Right atrium auricular region (tissue), 2 donors: ENCODE results near the gene SYNPO. TPM values are rescaled to one million over a fixed set of nuclear protein-coding genes. Genes with fewer than 3 reads are reported as not detected.
A peak's percentile ranks its signal among the peaks of the same experiment; 100 is the strongest.

Source experiments
- DNase-seq: peaks from one replicate; pipeline ENCODE4 v3.0.0-alpha.2; 2019; ENCODE audit warnings: low spot score
- H3K27ac ChIP-seq, 2 donors: fragments of 200-600 bp; sonication (generic); 1 replicate in 1 of 2; 2 replicates in 1 of 2; pipeline ENCODE4 v1.5.1; 2016 to 2019
- H3K27me3 ChIP-seq, 2 donors: fragments of 200-600 bp; sonication (generic); one replicate each; pipeline versions ENCODE4 v1.5.1 to v1.6.0; 2017 to 2019
- H3K36me3 ChIP-seq: fragments of 200-600 bp; sonication (generic); one replicate; pipeline ENCODE4 v1.5.1; 2016
- H3K4me1 ChIP-seq, 2 donors: fragments of 200-600 bp; sonication (generic); one replicate each; pipeline versions ENCODE4 v1.5.1 to v1.6.0; 2017 to 2019
- H3K4me3 ChIP-seq, 2 donors: fragments of 200-600 bp; sonication (generic); 1 replicate in 1 of 2; 2 replicates in 1 of 2; pipeline ENCODE4 v1.5.1; 2017 to 2019; ENCODE audit warnings: mild to moderate bottlenecking in 1 of 2, moderate library complexity in 1 of 2
- H3K9me3 ChIP-seq, 2 donors: fragments of 200-600 bp; sonication (generic); one replicate each; pipeline ENCODE4 v1.5.1; 2019
- CTCF ChIP-seq, 2 donors: fragments of 200-600 bp; sonication (generic); IDR thresholded peaks; one replicate each; pipeline ENCODE4 v1.5.1; 2019; ENCODE audit warnings: antibody characterized with exemption in 2 of 2
- total RNA-seq, 2 donors: library from RNA; depleted of rRNA; stranded (reverse); fragments of >200 nt; gene quantifications; one replicate each; pipeline ENCODE4 v1.1.0, GENCODE V29; 2016

Gene SYNPO
- total RNA-seq, 2 donors from 2014 or later: 369 to 413 TPM

DNA sequence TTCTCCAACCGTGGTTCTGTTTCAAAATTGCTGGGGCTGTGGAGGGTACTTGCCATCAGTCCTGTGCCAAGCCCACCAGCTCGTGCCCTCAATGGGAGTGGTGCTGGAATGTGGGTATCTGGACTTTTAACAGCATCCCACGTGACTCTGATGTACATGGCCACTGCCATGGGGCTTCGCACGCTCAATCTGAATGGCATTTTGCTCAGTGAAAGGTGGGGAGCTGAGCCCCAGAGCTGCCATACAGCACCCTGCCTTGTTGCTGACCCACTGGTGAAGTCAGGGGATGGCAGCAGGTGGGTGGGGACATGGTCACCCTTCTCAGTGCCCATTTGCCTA, 16.6 kb upstream of the SYNPO start:
- Histone ChIP-seq H3K27me3 (no peaks in the 10 kb centered on the region), H3K9me3 (no peaks in the 10 kb centered on the region), H3K4me3 (peak overlapping the region; percentile 84 to 90), H3K27ac (peak overlapping the region; percentile 99), H3K36me3 (no peaks in the 10 kb centered on the region), H3K4me1 (peaks cover 0 to 79% of the 10 kb centered on the region in 2 donors)
- no peak for DNase-seq
- TF ChIP-seq CTCF (IDR thresholded peaks at IDR 0.05): no peak

- Histone ChIP-seq H3K27me3 (no peaks in the 10 kb centered on the region), H3K9me3 (no peaks in the 10 kb centered on the region), H3K27ac (peak overlapping the region; percentile 99), H3K4me1 (peaks cover 0 to 79% of the 10 kb centered on the region in 2 donors), H3K4me3 (peak overlapping the region; percentile 84 to 90), H3K36me3 (no peaks in the 10 kb centered on the region)
- no peak for TF ChIP-seq CTCF (IDR thresholded peaks at IDR 0.05)
- no peak for DNase-seq
These were observed 15.9 kb upstream of the SYNPO start for GRCh38 chr5:150624334-150625163.

DNA sequence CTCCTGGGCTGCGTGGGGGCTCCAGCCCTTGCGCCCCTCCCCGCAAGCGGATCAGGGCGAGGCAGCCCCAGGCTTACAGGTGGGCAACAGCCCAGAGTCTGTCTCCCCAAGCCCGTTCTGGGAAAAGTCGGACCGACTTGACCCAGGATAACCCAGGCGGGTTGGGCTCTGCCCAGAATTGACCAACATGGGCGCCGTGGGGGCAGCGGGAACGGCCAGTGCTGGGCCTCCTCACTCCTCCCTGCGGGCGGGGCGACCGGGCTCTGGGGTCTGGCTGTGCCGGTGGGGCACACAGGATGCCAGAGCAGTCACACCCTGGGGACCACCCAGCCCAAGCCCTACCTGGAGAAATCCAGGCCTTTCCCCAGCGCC, 15.3 kb upstream of the SYNPO start:
- no peak for TF ChIP-seq CTCF (IDR thresholded peaks at IDR 0.05)
- Histone ChIP-seq H3K9me3 (no peaks in the 10 kb centered on the region), H3K4me1 (peaks cover 0 to 80% of the 10 kb centered on the region in 2 donors), H3K4me3 (peak overlapping the region; percentile 84 to 90), H3K27me3 (no peaks in the 10 kb centered on the region), H3K36me3 (peaks cover 4% of the 10 kb centered on the region), H3K27ac (peak overlapping the region; percentile 99)
- DNase-seq: no peak

DNA sequence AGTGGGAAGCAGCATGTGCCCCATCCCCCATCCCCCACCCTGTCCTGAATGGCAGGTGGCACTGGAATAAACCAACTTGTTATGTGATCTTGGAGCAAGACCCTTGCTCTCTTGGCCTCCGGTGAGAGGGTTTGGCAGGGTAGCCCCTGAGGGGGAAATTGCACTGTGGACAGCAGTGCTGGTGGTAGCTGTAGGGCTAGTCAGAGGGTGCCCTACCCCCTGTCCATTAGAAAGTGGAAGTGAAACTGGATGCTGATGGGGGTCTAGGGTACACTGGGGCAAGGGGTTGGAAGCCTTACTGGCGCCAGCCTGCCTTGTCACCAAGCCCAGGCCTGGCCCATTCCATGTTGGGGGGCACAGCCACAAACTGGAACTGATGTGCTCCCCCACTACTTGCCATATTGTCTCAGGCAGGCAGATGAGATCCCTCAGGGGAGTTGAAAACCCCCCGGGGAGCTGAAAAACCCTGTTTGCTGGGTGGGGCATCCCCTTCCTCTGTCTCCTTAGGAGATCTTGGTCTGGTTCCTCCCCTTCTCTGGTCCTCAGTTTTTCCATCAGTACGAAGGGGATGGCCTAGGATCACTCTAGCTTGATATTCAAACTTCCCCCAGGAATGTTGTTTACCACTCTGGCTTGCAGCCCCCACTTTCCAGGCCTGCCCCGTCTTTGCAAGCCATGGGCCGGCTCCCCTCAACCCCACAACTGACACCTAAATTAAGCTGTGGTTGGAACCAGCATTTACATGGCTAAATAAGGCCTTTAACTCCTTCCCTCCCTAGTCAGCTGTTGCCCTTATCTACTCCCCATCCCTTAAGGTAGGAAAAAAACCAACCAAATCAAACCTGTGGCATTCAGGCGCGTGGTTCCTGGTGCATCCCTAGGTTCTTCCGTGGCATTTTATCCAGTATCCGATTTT, 14.4 kb upstream of the SYNPO start:
- TF ChIP-seq CTCF (IDR thresholded peaks at IDR 0.05): no peak
- Histone ChIP-seq H3K4me1 (peaks cover 0 to 85% of the 10 kb centered on the region in 2 donors), H3K27me3 (no peaks in the 10 kb centered on the region), H3K9me3 (no peaks in the 10 kb centered on the region), H3K27ac (peak overlapping the region; percentile 99), H3K36me3 (peaks cover 6% of the 10 kb centered on the region), H3K4me3 (peak overlapping the region; percentile 84 to 90)
- DNase-seq: no peak

DNA sequence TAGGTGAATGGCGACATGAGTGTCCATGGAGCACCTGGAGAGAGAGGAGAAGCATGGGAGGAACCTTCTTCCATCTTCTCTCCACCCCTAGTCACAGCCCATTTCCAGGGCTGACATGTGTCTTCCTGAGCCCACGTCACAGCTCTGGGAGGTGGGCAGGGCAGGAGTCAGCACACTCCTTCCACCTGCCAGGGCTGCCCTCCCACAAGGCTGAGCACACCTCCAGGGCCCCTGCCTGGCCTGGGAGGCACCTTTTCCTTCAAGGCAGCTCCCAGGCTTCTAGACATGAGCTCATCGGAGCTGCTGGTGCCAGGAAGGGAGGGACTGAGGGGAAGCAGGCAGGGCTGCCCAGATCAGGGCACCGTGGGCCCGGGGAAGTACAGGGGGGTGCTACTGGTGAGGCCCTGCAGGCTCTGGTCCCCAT, 13.6 kb upstream of the SYNPO start:
- TF ChIP-seq CTCF (IDR thresholded peaks at IDR 0.05): no peak
- H3K27me3 ChIP-seq: no peaks in the 10 kb centered on the region
- DNase-seq: no peak
- peak overlapping the region; percentile 99 for H3K27ac ChIP-seq
- peak overlapping the region; percentile 84 to 90 for H3K4me3 ChIP-seq
- peaks cover 8% of the 10 kb centered on the region for H3K36me3 ChIP-seq
- H3K4me1 ChIP-seq: peaks cover 0 to 86% of the 10 kb centered on the region in 2 donors
- H3K9me3 ChIP-seq: no peaks in the 10 kb centered on the region
